Endothelial cell (in vitro differentiated cells): ENCODE measurements around the gene ZNF341. TPM values are rescaled to one million over a fixed set of nuclear protein-coding genes. Genes with fewer than 3 reads are reported as not detected.

ENCODE experiments used
- DNase-seq: peaks from one replicate; pipeline ENCODE4 v3.0.0; 2021; ENCODE audit warnings: low spot score
- H3K27ac Mint-ChIP-seq: one replicate; pipeline ENCODE4 v1.8.0; 2021; ENCODE audit warnings: mixed read lengths, inconsistent platforms; ENCODE audit not compliant: unreplicated experiment
- H3K27me3 Mint-ChIP-seq: one replicate; pipeline ENCODE4 v1.8.0; 2021; ENCODE audit warnings: mild to moderate bottlenecking, moderate library complexity, mixed read lengths, inconsistent platforms; ENCODE audit not compliant: unreplicated experiment
- H3K36me3 Mint-ChIP-seq: one replicate; pipeline ENCODE4 v1.8.0; 2021; ENCODE audit warnings: mild to moderate bottlenecking, low read depth, mixed read lengths, inconsistent platforms; ENCODE audit not compliant: unreplicated experiment
- H3K4me1 Mint-ChIP-seq: one replicate; pipeline ENCODE4 v1.8.0; 2021; ENCODE audit warnings: mild to moderate bottlenecking, mixed read lengths, inconsistent platforms; ENCODE audit not compliant: unreplicated experiment
- H3K4me3 Mint-ChIP-seq: one replicate; pipeline ENCODE4 v1.8.0; 2021; ENCODE audit warnings: mild to moderate bottlenecking, mixed read lengths, inconsistent platforms; ENCODE audit not compliant: unreplicated experiment
- H3K9me3 Mint-ChIP-seq: one replicate; pipeline ENCODE4 v1.8.0; 2021; ENCODE audit warnings: mixed read lengths, inconsistent platforms; ENCODE audit not compliant: unreplicated experiment
- CTCF ChIP-seq: fragments of 200-600 bp; sonication (generic); IDR thresholded peaks from one replicate; pipeline ENCODE4 v1.5.0; 2021; ENCODE audit warnings: antibody characterized with exemption; ENCODE audit not compliant: unreplicated experiment
- total RNA-seq: library from RNA; stranded (reverse); fragmentation: NEBNext Ultra II Directional; extraction: Animal tissue kit (Norgen Biotek cat#: 25700); gene quantifications from one replicate; pipeline ENCODE4 v1.2.1, GENCODE V29; 2021; ENCODE audit not compliant: unreplicated experiment

ZNF341 gene
- total RNA-seq, 1 donor from 2014 or later: 3.5 TPM

- H3K9me3 Mint-ChIP-seq: no peaks in the 10 kb centered on the region
- peaks cover 7% of the 10 kb centered on the region for H3K36me3 Mint-ChIP-seq
- H3K27ac Mint-ChIP-seq: no peak overlapping the region
- no peaks in the 10 kb centered on the region for H3K4me1 Mint-ChIP-seq
- H3K4me3 Mint-ChIP-seq: no peak overlapping the region
- no peak for DNase-seq
- no peak for TF ChIP-seq CTCF
- no peaks in the 10 kb centered on the region for H3K27me3 Mint-ChIP-seq
These were observed 41.8 kb downstream of the ZNF341 start for GRCh38 chr20:33773412-33774089.

- peaks cover 10% of the 10 kb centered on the region for H3K36me3 Mint-ChIP-seq
- no peak overlapping the region for H3K4me3 Mint-ChIP-seq
- no peak for TF ChIP-seq CTCF
These were observed 46.0 kb downstream of the ZNF341 start for GRCh38 chr20:33777816-33778215.

GRCh38 chr20:33781133-33781532 is 49.3 kb downstream of the ZNF341 start:
- H3K36me3 Mint-ChIP-seq: peaks cover 7% of the 10 kb centered on the region
- H3K4me3 Mint-ChIP-seq: no peak overlapping the region
- no peaks in the 10 kb centered on the region for H3K9me3 Mint-ChIP-seq
- no peaks in the 10 kb centered on the region for H3K4me1 Mint-ChIP-seq
- no peak for TF ChIP-seq CTCF
- no peak overlapping the region for H3K27ac Mint-ChIP-seq
- no peak for DNase-seq
- peaks cover 2% of the 10 kb centered on the region for H3K27me3 Mint-ChIP-seq

More at GRCh38 chr20:33777816-33778215, 46.0 kb downstream of the ZNF341 start:
- no peak for DNase-seq
- H3K27ac Mint-ChIP-seq: no peak overlapping the region
- no peaks in the 10 kb centered on the region for H3K9me3 Mint-ChIP-seq
- no peaks in the 10 kb centered on the region for H3K4me1 Mint-ChIP-seq
- peaks cover 2% of the 10 kb centered on the region for H3K27me3 Mint-ChIP-seq

- Mint-ChIP-seq H3K27me3 (peaks cover 2% of the 10 kb centered on the region), H3K9me3 (no peaks in the 10 kb centered on the region), H3K36me3 (peaks cover 7% of the 10 kb centered on the region), H3K27ac (no peak overlapping the region), H3K4me3 (no peak overlapping the region), H3K4me1 (peaks cover under 1% of the 10 kb centered on the region)
- TF ChIP-seq CTCF: no peak
- DNase-seq: no peak
These were observed 50.1 kb downstream of the ZNF341 start for GRCh38 chr20:33781945-33782344.

GRCh38 chr20:33783256-33783655 is 51.5 kb downstream of the ZNF341 start:
- Mint-ChIP-seq H3K36me3 (peaks cover 7% of the 10 kb centered on the region), H3K27me3 (peaks cover 2% of the 10 kb centered on the region), H3K27ac (no peak overlapping the region), H3K9me3 (no peaks in the 10 kb centered on the region), H3K4me1 (peaks cover 10% of the 10 kb centered on the region), H3K4me3 (no peak overlapping the region)
- TF ChIP-seq CTCF: no peak
- no peak for DNase-seq
